Left ventricle myocardium superior (tissue), 1 donor: ENCODE data around the gene PPP1R17. TPM values are rescaled to one million over a fixed set of nuclear protein-coding genes. Genes with fewer than 3 reads are reported as not detected.
A peak's percentile ranks its signal among the peaks of the same experiment; 100 is the strongest.

Source experiments
- ATAC-seq: fragments of 200-7000 bp; cut with Tn5 transposase; one replicate; pipeline ENCODE4 v1.9.1; 2020; ENCODE audit warnings: mild to moderate bottlenecking, moderate library complexity
- DNase-seq: peaks from one replicate; pipeline ENCODE4 v3.0.0-alpha.2; 2020
- intact Hi-C: fragments of 100-400 bp; cut with micrococcal nuclease; formaldehyde crosslinking; loops from one replicate; pipeline ENCODE4 v1.11.0; 2022
- long read RNA-seq: library from polyadenylated mRNA; unstranded; transcript quantifications from one replicate; pipeline ENCODE4 v2.0.0, GENCODE V29; 2021
- total RNA-seq: library from RNA; stranded (reverse); fragmentation: NEBNext Ultra II Directional; extraction: Animal tissue kit (Norgen Biotek cat#: 25700); gene quantifications from one replicate; pipeline ENCODE4 v1.2.1, GENCODE V29; 2021
- donor health status: DM: no; HTN: yes; CAD: no; lungs with severe emphysema.

Gene PPP1R17
- total RNA-seq: not detected
- long read RNA-seq: 0 reads

- DNase-seq (peak; percentile 60), ATAC-seq (peak; percentile 83)
- intact Hi-C loops: no loop called here
Observed at GRCh38 chr7:31687024-31687748, at the start of gene PPP1R17. Gene PPP1R17, plus strand, starts transcription at chr7:31687215. Its CDS starts 5,227 bp downstream, at chr7:31692442.

GRCh38 chr7:31640381-31640780, 46.6 kb upstream of the PPP1R17 start:
- intact Hi-C loops: no loop called here
- ATAC-seq (no peak), DNase-seq (no peak)

GRCh38 chr7:31642681-31643115, 44.3 kb upstream of the PPP1R17 start:
- no peak for DNase-seq
- no peak for ATAC-seq
- intact Hi-C loops: no loop called here

GRCh38 chr7:31646942-31647341, 40.1 kb upstream of the PPP1R17 start:
- DNase-seq (no peak), ATAC-seq (no peak)
- intact Hi-C loops: no loop called here

DNA sequence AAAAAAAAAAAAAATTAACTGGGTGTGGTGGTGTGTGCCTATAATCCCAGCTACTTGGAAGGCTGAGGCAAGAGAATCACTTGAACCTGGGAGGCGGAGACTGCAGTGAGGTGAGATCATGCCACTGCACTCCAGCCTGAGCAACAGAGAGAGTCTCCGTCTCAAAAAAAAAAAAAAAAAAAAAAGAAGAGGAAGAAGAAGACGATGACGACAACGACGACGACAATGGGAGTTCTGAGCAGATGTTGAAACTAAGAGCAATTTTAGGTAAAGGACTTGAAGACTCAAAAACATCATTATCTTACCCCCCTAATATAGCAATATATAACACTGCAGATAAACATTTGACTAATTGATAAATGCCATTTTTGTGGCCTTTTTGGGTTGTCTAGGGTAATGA, 39.5 kb upstream of the PPP1R17 start:
- DNase-seq: no peak
- intact Hi-C loops: no loop called here
- no peak for ATAC-seq

GRCh38 chr7:31648288-31648687, 38.7 kb upstream of the PPP1R17 start:
- no peak for ATAC-seq
- intact Hi-C loops: no loop called here
- no peak for DNase-seq

DNA sequence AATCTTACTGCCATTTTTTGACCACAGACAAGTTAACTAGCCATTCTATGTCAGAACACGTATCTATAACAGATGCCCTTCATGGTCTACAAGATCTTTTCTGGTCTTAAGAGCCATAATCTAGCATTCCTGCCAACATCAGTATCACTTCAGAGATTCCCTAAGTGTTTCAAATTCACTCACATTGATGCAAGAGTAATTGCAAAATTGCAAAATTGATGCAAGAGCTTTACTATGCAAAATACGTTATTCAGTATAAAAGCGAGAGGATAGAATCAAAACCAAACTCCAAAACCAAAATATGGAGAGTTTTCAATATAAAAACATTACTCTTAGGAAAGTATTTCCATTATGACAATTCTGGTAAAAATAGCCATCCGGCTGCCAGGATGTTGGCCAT, 38.1 kb upstream of the PPP1R17 start:
- intact Hi-C loops: no loop called here
- no peak for DNase-seq
- ATAC-seq: no peak

DNA sequence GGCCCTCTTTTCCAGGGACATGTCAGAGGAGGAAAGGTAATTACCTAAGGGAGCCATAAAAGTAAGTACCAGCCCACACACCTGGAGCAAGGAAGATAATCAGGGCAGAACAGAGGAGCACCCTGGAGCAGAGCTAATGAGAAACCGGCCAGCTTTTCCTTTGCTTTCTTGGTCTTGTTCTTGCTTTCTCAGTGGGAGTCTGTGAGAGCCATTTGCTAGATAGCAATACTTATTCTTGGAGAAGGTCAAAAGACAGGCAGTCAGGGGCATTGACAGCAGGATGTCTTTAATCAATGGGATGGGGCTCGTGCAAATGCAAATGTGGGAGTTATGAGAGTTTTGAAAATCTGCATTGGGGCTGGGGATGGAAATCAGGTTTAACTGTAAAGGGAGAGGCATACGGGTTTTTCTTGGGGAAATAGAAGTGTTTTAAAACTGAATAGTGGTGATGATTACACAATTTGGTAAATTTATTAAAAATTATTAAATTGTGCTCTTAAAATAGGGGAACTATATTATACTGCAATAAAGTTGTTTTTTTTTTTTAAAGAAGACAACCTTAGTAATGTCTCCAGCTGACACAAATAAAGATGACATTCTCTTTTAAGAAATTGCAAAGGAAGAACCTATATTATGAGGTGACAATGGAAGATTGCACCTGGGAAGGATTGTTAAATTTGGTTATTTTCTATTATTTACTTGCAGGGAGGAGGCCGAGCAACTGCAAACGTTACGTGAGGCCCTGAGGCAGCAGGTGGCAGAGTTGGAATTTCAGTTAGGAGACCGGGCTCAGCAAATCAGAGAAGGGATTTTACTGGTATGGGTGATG, 35.6 kb upstream of the PPP1R17 start:
- intact Hi-C loops: no loop called here
- DNase-seq: no peak
- ATAC-seq: no peak

DNA sequence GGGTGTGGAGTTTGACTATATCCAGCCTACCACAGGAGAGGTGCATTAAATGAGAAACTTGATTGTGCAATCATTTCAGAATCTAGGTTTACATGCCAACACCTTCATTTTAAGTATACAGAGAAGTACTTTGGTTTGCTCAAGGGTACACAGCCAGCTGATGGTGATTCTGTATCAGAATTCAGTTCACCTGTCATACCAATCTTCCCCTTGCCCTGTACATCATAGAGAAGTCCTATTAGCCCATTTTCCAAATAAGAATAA, 35.0 kb upstream of the PPP1R17 start:
- DNase-seq: no peak
- no peak for ATAC-seq
- intact Hi-C loops: no loop called here

GRCh38 chr7:31663072-31663471, 23.9 kb upstream of the PPP1R17 start:
- DNase-seq (no peak), ATAC-seq (no peak)
- intact Hi-C loops: no loop called here

DNA sequence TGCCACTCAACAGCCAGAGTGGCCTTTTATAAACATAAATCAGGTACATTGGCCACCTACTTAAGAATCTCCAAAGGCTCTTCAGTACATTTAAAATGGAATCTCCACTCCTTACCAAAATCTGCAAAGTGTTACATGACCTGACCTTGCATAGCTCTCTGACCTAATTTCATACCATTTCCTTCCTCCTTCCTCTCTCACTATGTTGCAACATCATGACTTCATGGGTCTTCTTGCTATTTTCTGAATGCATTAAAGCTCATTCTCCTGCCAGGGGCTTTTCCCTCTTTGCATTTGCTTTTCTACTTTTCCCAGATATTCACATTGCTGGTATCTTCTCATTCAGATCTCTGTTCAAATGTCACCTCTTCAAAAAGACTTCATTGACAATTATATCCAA, 22.1 kb upstream of the PPP1R17 start:
- DNase-seq (no peak), ATAC-seq (no peak)
- intact Hi-C loops: no loop called here

GRCh38 chr7:31665546-31665945, 21.5 kb upstream of the PPP1R17 start:
- DNase-seq: no peak
- intact Hi-C loops: no loop called here
- ATAC-seq: no peak

DNA sequence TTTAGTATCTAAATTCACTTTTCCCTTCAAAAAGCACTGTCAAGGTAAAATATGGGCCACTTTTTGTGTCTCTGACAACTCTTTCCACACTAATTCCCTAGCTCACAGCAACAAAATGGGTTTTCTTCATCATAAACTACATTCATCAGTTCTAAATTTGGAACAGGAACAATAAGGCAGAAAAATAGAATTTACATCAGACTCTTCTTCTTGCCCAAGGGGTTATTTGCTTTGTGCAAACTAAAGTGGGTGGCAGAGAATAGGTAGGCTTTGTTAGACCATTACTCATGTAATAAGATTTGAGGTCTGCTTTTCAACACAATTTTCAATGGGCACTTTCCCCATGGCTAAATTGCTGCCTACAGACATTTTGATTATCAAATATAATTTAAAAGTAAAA, 17.6 kb upstream of the PPP1R17 start:
- ATAC-seq (no peak), DNase-seq (no peak)
- intact Hi-C loops: no loop called here

DNA sequence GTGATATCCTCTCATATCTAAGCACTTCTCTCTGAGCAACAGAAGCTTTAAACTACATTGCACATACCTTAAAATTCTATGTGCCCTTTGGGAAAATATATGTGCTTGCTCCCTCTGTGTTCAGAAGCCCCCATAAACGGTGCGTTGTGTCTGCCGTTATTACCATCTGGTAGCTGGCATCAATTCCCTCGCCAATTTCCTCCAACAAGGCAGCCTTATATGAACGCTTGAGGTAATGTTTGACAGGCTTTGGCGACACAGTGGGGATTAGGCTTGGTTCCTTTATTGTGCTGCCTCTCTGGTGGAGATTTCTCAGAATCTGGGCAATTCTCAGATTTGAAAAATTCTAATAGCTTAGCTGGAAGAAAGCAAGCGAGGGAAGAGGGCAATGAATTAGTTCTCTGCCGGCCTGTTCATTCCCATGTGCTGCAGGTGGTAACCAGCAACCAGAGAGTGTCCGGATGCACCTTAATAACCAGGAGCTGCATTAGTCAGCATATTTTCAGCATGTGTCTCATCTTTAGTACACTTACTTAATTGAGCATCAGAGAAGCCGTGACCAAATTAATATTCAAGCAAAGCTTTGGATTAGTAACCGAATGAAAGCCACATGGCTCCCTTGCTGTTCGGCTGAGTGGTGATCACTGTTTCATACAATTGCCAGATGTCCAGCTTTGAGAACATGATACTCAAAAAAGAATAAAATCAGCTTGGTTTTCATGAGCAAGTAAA, 7.3 kb upstream of the PPP1R17 start:
- intact Hi-C loops: no loop called here
- ATAC-seq (no peak), DNase-seq (no peak)

DNA sequence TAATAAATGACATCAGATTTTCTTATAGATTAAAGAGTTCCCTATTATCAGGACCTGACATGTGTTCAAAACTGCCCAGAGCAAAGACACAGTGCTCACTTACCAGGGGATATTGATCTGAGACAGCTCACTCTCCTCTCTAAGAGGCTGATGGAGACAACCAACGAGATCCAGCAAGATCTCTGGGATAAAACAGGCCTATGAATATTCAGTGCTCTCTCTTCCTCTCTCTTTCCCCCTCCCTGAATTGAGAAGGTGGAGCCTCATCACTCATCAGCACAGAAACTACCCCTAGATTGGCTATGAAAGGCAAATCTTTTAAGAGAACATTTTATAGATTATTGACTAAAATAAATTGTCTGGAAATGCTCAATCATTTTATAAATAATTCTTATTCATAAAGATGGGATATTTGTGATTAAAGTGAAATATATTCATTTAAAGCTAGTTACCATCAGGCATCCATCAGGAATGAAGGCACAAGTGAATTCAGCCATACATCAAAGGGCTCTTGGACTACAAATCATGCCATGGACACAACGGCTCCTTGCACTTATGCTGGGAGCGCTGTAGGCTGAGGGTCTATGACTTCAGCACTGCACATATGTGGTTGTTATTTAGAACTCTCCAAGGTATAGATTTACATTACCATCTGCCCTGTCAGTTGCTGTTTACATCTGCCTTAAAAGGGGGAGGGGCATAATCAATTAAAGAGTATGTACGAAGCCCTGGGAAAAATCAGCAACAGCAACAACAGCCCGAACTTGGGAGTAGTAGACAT, 3.4 kb upstream of the PPP1R17 start:
- no peak for ATAC-seq
- intact Hi-C loops: no loop called here
- DNase-seq: no peak

DNA sequence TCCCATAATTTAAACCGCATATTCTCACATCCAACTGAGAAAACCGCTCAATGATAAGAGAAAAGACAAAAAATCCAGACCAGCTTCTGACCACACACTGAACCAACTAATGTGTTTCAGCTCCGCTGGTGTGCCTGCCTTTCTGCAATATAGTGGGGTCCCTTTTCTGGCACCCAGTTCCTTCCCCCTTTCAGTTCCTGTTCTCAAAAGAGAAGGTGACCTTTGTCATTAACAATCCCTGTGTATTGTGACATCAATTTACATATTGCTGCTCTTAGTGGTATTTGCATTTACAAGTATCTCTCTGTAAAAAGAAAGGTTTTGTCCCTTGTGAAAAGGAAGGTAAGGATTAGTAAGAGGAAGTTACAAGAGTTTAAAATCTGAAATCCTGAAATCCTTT, 1.4 kb downstream of the PPP1R17 start:
- intact Hi-C loops: no loop called here
- DNase-seq: no peak
- ATAC-seq: no peak

GRCh38 chr7:31688996-31689395, 2.0 kb downstream of the PPP1R17 start:
- ATAC-seq (no peak), DNase-seq (no peak)
- intact Hi-C loops: no loop called here

GRCh38 chr7:31690935-31691334, 3.9 kb downstream of the PPP1R17 start:
- no peak for DNase-seq
- intact Hi-C loops: no loop called here
- no peak for ATAC-seq

DNA sequence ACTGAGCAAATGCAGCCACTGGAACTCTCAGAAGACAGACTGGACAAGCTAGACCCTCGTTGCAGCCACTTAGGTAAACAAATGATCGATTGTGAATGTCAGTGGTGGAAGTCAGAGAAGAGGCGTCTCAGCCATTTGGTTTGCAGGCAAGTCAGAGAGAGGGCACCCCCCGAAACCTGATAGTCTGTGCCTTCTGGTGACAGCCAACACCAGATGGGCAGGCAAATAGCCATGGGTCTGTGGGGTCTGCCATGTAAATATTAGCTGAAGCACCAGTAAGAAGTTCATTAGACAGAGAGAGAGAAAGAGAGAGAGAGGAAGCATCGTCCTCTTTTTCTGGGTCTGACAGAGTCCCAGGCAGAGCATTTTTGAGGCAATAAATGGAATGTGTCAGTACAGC, 5.4 kb downstream of the PPP1R17 start:
- intact Hi-C loops: no loop called here

DNA sequence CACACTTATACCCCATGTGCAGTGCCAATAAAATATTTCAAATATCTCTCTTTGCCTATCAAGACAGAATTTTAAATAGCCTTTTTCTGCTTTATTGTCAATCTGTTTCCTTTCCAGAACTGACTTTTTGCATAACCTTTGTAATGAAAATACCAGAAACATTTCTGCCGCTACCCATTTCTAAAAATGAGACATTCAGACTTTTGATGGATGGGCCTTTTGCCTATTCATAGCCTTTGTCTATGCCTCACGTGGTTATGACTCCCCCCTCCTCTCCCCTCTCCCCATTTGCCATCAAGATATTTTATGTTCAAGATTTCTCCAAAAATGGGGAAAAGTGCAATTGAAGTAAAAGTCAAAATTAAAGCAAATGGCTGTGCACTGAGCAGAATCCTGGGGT, 5.9 kb downstream of the PPP1R17 start:
- DNase-seq: no peak
- ATAC-seq: no peak
- intact Hi-C loops: no loop called here

More for the DNA sequence above, 5.4 kb downstream of the PPP1R17 start:
- ATAC-seq (no peak), DNase-seq (no peak)
